ENCODE results near the gene ATP8A2.

DNA sequence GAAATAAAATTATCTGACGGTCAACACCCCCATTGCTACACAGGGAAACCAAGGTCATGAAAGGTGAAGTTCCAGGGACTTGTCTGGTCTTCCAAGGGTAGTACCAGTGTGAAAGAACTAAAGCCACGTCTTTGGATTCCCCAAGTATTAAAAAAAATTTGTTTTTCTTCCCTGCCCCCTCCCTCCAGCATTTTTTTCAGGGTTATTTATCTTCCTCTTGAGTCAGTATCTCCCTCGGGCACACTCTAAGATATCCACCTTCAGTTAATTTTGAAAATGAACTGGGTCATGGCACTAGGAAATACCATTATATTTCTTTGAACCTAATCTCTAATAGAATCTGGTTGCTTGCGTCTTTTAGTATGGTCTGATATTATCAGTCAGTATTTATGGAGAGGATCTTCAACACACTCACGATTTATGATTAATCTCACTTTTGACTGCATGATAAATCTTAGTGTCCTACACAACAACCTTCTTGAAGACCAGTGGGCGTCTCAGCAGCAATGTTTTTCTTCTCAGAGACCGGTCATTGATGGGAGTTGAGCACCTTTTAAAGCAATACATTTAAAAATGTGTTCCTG, 9.1 kb downstream of the ATP8A2 start:
- TF ChIP-seq, protein P1, sequence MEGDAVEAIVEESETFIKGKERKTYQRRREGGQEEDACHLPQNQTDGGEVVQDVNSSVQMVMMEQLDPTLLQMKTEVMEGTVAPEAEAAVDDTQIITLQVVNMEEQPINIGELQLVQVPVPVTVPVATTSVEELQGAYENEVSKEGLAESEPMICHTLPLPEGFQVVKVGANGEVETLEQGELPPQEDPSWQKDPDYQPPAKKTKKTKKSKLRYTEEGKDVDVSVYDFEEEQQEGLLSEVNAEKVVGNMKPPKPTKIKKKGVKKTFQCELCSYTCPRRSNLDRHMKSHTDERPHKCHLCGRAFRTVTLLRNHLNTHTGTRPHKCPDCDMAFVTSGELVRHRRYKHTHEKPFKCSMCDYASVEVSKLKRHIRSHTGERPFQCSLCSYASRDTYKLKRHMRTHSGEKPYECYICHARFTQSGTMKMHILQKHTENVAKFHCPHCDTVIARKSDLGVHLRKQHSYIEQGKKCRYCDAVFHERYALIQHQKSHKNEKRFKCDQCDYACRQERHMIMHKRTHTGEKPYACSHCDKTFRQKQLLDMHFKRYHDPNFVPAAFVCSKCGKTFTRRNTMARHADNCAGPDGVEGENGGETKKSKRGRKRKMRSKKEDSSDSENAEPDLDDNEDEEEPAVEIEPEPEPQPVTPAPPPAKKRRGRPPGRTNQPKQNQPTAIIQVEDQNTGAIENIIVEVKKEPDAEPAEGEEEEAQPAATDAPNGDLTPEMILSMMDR (IDR thresholded peaks at IDR 0.05) = no peak
- TF ChIP-seq POLR2AphosphoS5 (IDR thresholded peaks at IDR 0.05) (no peak), POLR2A (IDR thresholded peaks at IDR 0.05) (no peak), EP300 (IDR thresholded peaks at IDR 0.05) (no peak)
